Measurements from ENCODE around the gene TCF7L2. TPM values are rescaled to one million over a fixed set of nuclear protein-coding genes. Genes with fewer than 3 reads are reported as not detected.

Gene TCF7L2
- total RNA-seq, 4 donors from 2014 or later: 25.1 to 38.9 (median 26.9) TPM

DNA sequence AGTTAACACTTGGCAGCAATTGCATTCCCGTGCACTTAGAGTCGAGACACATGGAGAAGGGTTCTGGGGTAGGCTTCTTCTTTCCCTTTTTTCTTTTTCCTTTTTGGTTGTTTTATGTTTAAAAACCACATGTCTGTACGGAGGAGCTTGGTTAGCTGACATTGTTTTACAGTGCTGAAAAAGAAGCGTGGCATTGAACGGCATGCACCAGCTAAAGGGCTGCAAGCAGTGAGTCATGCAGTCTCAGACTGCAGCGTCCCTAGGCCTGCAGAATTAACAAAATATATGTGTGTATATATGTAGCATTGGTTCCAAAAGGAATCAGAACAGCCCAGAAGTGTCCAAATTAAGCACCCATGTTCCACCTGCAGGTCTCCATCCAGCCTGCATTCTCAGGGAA lies 211.0 kb downstream of the TCF7L2 start:
- DNase-seq (ENCODE audit: low spot score in 2 of 2): no peak
- peaks cover 0 to 68% (median 4%) of the 10 kb centered on the region in 3 donors for H3K36me3 ChIP-seq
- H3K9me3 ChIP-seq: no peaks in the 10 kb centered on the region
- WGBS, 2 donors: 66 to 75% methylated on average over 6 of the region's 6 CpGs
- no peaks in the 10 kb centered on the region for H3K27me3 ChIP-seq
- no peak overlapping the region for H3K27ac ChIP-seq
- TF ChIP-seq POLR2A (IDR thresholded peaks at IDR 0.05): no peak
- TF ChIP-seq, protein P1, sequence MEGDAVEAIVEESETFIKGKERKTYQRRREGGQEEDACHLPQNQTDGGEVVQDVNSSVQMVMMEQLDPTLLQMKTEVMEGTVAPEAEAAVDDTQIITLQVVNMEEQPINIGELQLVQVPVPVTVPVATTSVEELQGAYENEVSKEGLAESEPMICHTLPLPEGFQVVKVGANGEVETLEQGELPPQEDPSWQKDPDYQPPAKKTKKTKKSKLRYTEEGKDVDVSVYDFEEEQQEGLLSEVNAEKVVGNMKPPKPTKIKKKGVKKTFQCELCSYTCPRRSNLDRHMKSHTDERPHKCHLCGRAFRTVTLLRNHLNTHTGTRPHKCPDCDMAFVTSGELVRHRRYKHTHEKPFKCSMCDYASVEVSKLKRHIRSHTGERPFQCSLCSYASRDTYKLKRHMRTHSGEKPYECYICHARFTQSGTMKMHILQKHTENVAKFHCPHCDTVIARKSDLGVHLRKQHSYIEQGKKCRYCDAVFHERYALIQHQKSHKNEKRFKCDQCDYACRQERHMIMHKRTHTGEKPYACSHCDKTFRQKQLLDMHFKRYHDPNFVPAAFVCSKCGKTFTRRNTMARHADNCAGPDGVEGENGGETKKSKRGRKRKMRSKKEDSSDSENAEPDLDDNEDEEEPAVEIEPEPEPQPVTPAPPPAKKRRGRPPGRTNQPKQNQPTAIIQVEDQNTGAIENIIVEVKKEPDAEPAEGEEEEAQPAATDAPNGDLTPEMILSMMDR (IDR thresholded peaks at IDR 0.05): no peak
- TF ChIP-seq EP300 (IDR thresholded peaks at IDR 0.05): no peak
- peaks cover 0 to 13% (median 1%) of the 10 kb centered on the region in 4 donors for H3K4me1 ChIP-seq
- no peak overlapping the region for H3K4me3 ChIP-seq

DNA sequence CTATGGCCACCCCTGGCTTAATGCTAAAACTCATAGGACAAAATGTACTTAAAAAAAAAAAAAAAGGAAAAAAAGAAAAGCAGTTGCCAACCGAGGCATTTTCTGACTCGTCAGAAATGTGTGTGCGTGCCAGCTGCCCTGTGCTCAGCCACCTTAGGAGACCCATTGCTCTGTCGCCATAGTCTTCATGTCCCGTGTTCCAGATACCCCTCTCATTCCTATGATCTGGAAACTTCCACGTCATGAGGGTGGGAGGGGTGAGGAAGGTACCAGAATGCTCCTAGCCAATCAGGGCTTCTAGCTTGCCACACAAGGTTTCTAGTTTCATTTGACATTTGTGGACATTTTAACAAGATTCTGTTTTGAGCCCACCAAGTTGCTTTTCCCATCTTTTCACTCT lies 212.9 kb downstream of the TCF7L2 start:
- Histone ChIP-seq H3K4me3 (no peak overlapping the region), H3K36me3 (peaks cover 0 to 50% (median 4%) of the 10 kb centered on the region in 3 donors)
- WGBS, 2 donors: 73 to 76% methylated on average over 6 of the region's 6 CpGs

DNA sequence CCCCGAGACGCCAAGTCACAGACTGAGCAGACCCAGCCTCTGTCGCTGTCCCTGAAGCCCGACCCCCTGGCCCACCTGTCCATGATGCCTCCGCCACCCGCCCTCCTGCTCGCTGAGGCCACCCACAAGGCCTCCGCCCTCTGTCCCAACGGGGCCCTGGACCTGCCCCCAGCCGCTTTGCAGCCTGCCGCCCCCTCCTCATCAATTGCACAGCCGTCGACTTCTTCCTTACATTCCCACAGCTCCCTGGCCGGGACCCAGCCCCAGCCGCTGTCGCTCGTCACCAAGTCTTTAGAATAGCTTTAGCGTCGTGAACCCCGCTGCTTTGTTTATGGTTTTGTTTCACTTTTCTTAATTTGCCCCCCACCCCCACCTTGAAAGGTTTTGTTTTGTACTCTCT lies 215.6 kb downstream of the TCF7L2 start:
- TF ChIP-seq EP300 (IDR thresholded peaks at IDR 0.05) (no peak), POLR2A (IDR thresholded peaks at IDR 0.05) (no peak)
- TF ChIP-seq, protein P1 (IDR thresholded peaks at IDR 0.05): no peak
- WGBS, 2 donors: 85 to 87% methylated on average over 20 of the region's 20 CpGs
- Histone ChIP-seq H3K27me3 (no peaks in the 10 kb centered on the region), H3K27ac (no peak overlapping the region), H3K4me3 (no peak overlapping the region), H3K4me1 (peaks cover 0 to 21% (median 0%) of the 10 kb centered on the region in 4 donors), H3K36me3 (peaks cover 0 to 38% (median 4%) of the 10 kb centered on the region in 3 donors), H3K9me3 (no peaks in the 10 kb centered on the region)
- no peak for DNase-seq (ENCODE audit: low spot score in 2 of 2)

More for the DNA sequence above, 212.9 kb downstream of the TCF7L2 start:
- Histone ChIP-seq H3K27ac (no peak overlapping the region), H3K27me3 (no peaks in the 10 kb centered on the region), H3K9me3 (no peaks in the 10 kb centered on the region), H3K4me1 (peaks cover 0 to 15% (median under 1%) of the 10 kb centered on the region in 4 donors)
- no peak for DNase-seq (ENCODE audit: low spot score in 2 of 2)
- TF ChIP-seq EP300 (IDR thresholded peaks at IDR 0.05): no peak

DNA sequence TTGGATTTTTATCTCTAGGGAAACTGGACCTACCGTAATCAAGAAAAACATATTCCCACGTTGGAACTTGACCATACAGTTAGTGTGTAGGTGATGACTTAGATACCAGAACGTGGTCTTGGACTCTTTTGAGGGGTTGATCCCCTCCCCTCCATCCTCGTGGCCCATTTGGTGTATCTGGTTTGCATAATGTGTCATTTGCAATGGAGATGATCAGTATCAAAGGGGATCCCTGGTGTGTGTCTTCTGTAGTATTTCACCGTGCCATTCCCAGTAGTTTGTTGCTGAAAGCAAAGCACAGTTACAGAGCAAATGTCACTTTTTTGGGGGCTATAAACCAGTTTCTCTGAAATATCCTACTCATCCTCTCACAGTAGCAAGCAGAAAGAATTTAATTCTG lies 217.7 kb downstream of the TCF7L2 start:
- Histone ChIP-seq H3K4me1 (peaks cover 0 to 21% (median 0%) of the 10 kb centered on the region in 4 donors), H3K36me3 (peaks cover 0 to 22% (median 4%) of the 10 kb centered on the region in 3 donors), H3K4me3 (no peak overlapping the region), H3K9me3 (no peaks in the 10 kb centered on the region), H3K27me3 (no peaks in the 10 kb centered on the region), H3K27ac (no peak overlapping the region)
- TF ChIP-seq POLR2A (IDR thresholded peaks at IDR 0.05) (no peak), EP300 (IDR thresholded peaks at IDR 0.05) (no peak)
- TF ChIP-seq, protein P1 (IDR thresholded peaks at IDR 0.05): no peak
- 84 to 87% methylated on average over 5 of the region's 5 CpGs for WGBS, 2 donors
- DNase-seq (ENCODE audit: low spot score in 2 of 2): no peak

DNA sequence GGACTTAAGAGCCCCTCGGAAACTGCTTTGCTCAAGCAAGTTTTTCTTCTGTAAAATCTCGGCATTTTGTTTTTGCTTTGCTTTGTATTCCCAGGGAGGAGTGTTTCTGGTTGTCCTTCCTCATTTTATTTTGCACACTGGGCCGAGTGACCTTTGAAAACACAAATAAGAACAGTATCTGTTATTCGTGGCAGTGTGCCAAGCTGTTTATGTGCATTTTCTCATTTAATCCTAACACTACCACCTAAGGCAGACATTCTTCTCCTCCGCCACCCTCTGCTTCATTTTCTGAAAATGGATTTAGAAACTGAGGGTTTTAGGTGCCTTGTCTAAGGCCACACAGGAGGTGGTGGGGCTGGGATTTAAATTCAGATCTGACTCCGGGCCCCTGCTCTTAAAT lies 218.5 kb downstream of the TCF7L2 start:
- Histone ChIP-seq H3K27me3 (no peaks in the 10 kb centered on the region), H3K9me3 (no peaks in the 10 kb centered on the region), H3K27ac (no peak overlapping the region), H3K4me3 (no peak overlapping the region), H3K36me3 (peaks cover 0 to 18% (median 4%) of the 10 kb centered on the region in 3 donors), H3K4me1 (peaks cover 0 to 13% (median 0%) of the 10 kb centered on the region in 4 donors)
- TF ChIP-seq POLR2A (IDR thresholded peaks at IDR 0.05) (no peak), EP300 (IDR thresholded peaks at IDR 0.05) (no peak)
- TF ChIP-seq, protein P1 (IDR thresholded peaks at IDR 0.05): no peak
- DNase-seq (ENCODE audit: low spot score in 2 of 2): no peak
- 54 to 62% methylated on average over 6 of the region's 6 CpGs for WGBS, 2 donors

DNA sequence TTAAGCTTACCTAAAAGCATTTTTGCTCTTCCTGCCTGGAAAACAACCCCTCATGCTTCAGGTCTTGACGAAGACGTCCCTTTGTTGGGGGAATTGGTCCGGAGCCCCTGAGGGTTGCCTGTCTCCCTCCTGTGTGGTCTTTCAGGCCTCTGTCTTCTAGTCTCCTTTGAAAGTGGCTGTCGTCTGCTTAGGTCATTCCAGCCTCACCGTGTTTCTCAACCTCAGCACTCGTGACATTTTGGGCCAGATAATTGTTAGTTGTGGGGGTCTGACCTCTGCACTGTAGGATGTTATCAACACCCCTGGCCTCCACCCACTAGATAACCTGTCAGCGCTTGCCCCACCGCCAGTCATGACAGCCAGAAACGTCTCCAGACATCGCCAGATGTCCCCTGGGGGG lies 219.1 kb downstream of the TCF7L2 start:
- no peak overlapping the region for H3K27ac ChIP-seq
- H3K27me3 ChIP-seq: no peaks in the 10 kb centered on the region
- TF ChIP-seq POLR2A (IDR thresholded peaks at IDR 0.05) (no peak), EP300 (IDR thresholded peaks at IDR 0.05) (no peak)
- TF ChIP-seq, protein P1 (IDR thresholded peaks at IDR 0.05): no peak
- DNase-seq (ENCODE audit: low spot score in 2 of 2): no peak
- peaks cover 0 to 10% (median 0%) of the 10 kb centered on the region in 4 donors for H3K4me1 ChIP-seq
- H3K36me3 ChIP-seq: peaks cover 0 to 13% (median 4%) of the 10 kb centered on the region in 3 donors
- 74 to 82% methylated on average over 7 to 10 of the region's 10 CpGs for WGBS, 2 donors
- H3K4me3 ChIP-seq: no peak overlapping the region
- no peaks in the 10 kb centered on the region for H3K9me3 ChIP-seq

Data from tibial nerve (tissue), 4 donors.